Activated T-helper 2 cell treated with anti-CD3 and anti-CD28 coated beads, Interferon-gamma antibody, Interleukin-2, Interleukin-4, amounts not matched to agents 10 μg/mL and 5 μg/mL and 100 μg/mL, durations not matched to agents 14 hours and 24 hours and 36 hours (primary cell): ENCODE measurements around the gene USP3. TPM values are rescaled to one million over a fixed set of nuclear protein-coding genes. Genes with fewer than 3 reads are reported as not detected.

Experiments
- DNase-seq: peaks from one replicate; pipeline ENCODE4 v3.0.0; 2021; ENCODE audit warnings: low spot score
- H3K27ac Mint-ChIP-seq: one replicate; pipeline ENCODE4 v1.8.0; 2021; ENCODE audit warnings: mixed read lengths
- H3K27me3 Mint-ChIP-seq: one replicate; pipeline ENCODE4 v1.8.0; 2021; ENCODE audit warnings: low read depth, mixed read lengths
- H3K36me3 Mint-ChIP-seq: one replicate; pipeline ENCODE4 v1.8.0; 2021; ENCODE audit warnings: low read depth, mixed read lengths
- H3K4me1 Mint-ChIP-seq: one replicate; pipeline ENCODE4 v1.8.0; 2021; ENCODE audit warnings: low read depth, mixed read lengths
- H3K4me3 Mint-ChIP-seq: one replicate; pipeline ENCODE4 v1.8.0; 2021; ENCODE audit warnings: low read depth, mild to moderate bottlenecking, moderate library complexity, mixed read lengths
- H3K9me3 Mint-ChIP-seq: one replicate; pipeline ENCODE4 v1.8.0; 2021; ENCODE audit warnings: mixed read lengths
- intact Hi-C: fragments of 100-400 bp; cut with micrococcal nuclease; formaldehyde crosslinking; loops from one replicate; pipeline ENCODE4 v1.15.1; 2023
- total RNA-seq: library from RNA; stranded (reverse); gene quantifications from 2 replicates; pipeline ENCODE4 v1.2.3, GENCODE V29; 2022

Gene USP3
- total RNA-seq = 41.2 and 47.6 TPM in 2 replicates

GRCh38 chr15:63504247-63504978 lies at the start of gene USP3:
Gene USP3 (plus strand): TSS chr15:63504593. CDS start chr15:63504740, 147 bp downstream.
- H3K27ac Mint-ChIP-seq = peak within 1 kb of the TSS; percentile 89
- intact Hi-C loops = loop anchor here (1.0 to 10.0 kb wide), 4 partner anchors 25 to 588 kb away; partner anchors contain the start of gene CIAO2A
- H3K9me3 Mint-ChIP-seq = no peaks in the 10 kb centered on the region

GRCh38 chr15:63456258-63456657 lies 48.1 kb upstream of the USP3 start:
- no peaks in the 10 kb centered on the region for H3K9me3 Mint-ChIP-seq
- H3K27ac Mint-ChIP-seq = no peak overlapping the region
- H3K36me3 Mint-ChIP-seq = no peaks in the 10 kb centered on the region
- peaks cover 3% of the 10 kb centered on the region for H3K4me1 Mint-ChIP-seq
- peaks cover 10% of the 10 kb centered on the region for H3K27me3 Mint-ChIP-seq
- DNase-seq = no peak
- no peak overlapping the region for H3K4me3 Mint-ChIP-seq
- intact Hi-C loops = no loop called here

More at GRCh38 chr15:63504247-63504978, at the start of gene USP3:
- peak; percentile 92 for DNase-seq
- Mint-ChIP-seq H3K4me3 (peak within 1 kb of the TSS; percentile 89), H3K27me3 (no peaks in the 10 kb centered on the region), H3K4me1 (peaks cover 69% of the 10 kb centered on the region), H3K36me3 (peaks cover 9% of the 10 kb centered on the region)

GRCh38 chr15:63457379-63457778 lies 47.0 kb upstream of the USP3 start:
- no peak overlapping the region for H3K27ac Mint-ChIP-seq
- no peak for DNase-seq
- H3K27me3 Mint-ChIP-seq = peaks cover 10% of the 10 kb centered on the region
- H3K4me1 Mint-ChIP-seq = peaks cover 13% of the 10 kb centered on the region
- H3K36me3 Mint-ChIP-seq = no peaks in the 10 kb centered on the region
- no peaks in the 10 kb centered on the region for H3K9me3 Mint-ChIP-seq
- intact Hi-C loops = no loop called here
- no peak overlapping the region for H3K4me3 Mint-ChIP-seq

GRCh38 chr15:63458026-63458425 lies 46.4 kb upstream of the USP3 start:
- Mint-ChIP-seq H3K9me3 (no peaks in the 10 kb centered on the region), H3K27ac (no peak overlapping the region), H3K27me3 (peaks cover 10% of the 10 kb centered on the region), H3K4me3 (no peak overlapping the region), H3K36me3 (no peaks in the 10 kb centered on the region), H3K4me1 (peaks cover 13% of the 10 kb centered on the region)
- DNase-seq = no peak
- intact Hi-C loops = no loop called here

GRCh38 chr15:63458794-63459395 lies 45.5 kb upstream of the USP3 start:
- H3K4me1 Mint-ChIP-seq = peaks cover 13% of the 10 kb centered on the region
- H3K27ac Mint-ChIP-seq = no peak overlapping the region
- intact Hi-C loops = no loop called here
- no peaks in the 10 kb centered on the region for H3K9me3 Mint-ChIP-seq
- DNase-seq = no peak
- H3K36me3 Mint-ChIP-seq = no peaks in the 10 kb centered on the region
- H3K4me3 Mint-ChIP-seq = no peak overlapping the region
- H3K27me3 Mint-ChIP-seq = peaks cover 13% of the 10 kb centered on the region

- Mint-ChIP-seq H3K36me3 (no peaks in the 10 kb centered on the region), H3K4me3 (no peak overlapping the region), H3K9me3 (no peaks in the 10 kb centered on the region), H3K27ac (no peak overlapping the region), H3K4me1 (peaks cover 13% of the 10 kb centered on the region), H3K27me3 (peaks cover 24% of the 10 kb centered on the region)
- intact Hi-C loops = no loop called here
- no peak for DNase-seq
Measured at GRCh38 chr15:63460210-63461155, 43.9 kb upstream of the USP3 start.

- H3K36me3 Mint-ChIP-seq = no peaks in the 10 kb centered on the region
- H3K27ac Mint-ChIP-seq = no peak overlapping the region
- H3K9me3 Mint-ChIP-seq = no peaks in the 10 kb centered on the region
- no peak overlapping the region for H3K4me3 Mint-ChIP-seq
- no peak for DNase-seq
- intact Hi-C loops = no loop called here
- peaks cover 18% of the 10 kb centered on the region for H3K27me3 Mint-ChIP-seq
- peaks cover 14% of the 10 kb centered on the region for H3K4me1 Mint-ChIP-seq
Measured at GRCh38 chr15:63461230-63461985, 43.0 kb upstream of the USP3 start.

- no peak overlapping the region for H3K27ac Mint-ChIP-seq
- no peaks in the 10 kb centered on the region for H3K36me3 Mint-ChIP-seq
- peaks cover 18% of the 10 kb centered on the region for H3K27me3 Mint-ChIP-seq
- no peaks in the 10 kb centered on the region for H3K9me3 Mint-ChIP-seq
- intact Hi-C loops = no loop called here
- H3K4me1 Mint-ChIP-seq = peaks cover 21% of the 10 kb centered on the region
- DNase-seq = no peak
- no peak overlapping the region for H3K4me3 Mint-ChIP-seq
Measured at GRCh38 chr15:63462088-63462487, 42.3 kb upstream of the USP3 start.

- no peak overlapping the region for H3K4me3 Mint-ChIP-seq
- peaks cover 18% of the 10 kb centered on the region for H3K27me3 Mint-ChIP-seq
- no peaks in the 10 kb centered on the region for H3K9me3 Mint-ChIP-seq
- no peaks in the 10 kb centered on the region for H3K36me3 Mint-ChIP-seq
- peaks cover 21% of the 10 kb centered on the region for H3K4me1 Mint-ChIP-seq
- H3K27ac Mint-ChIP-seq = no peak overlapping the region
- intact Hi-C loops = no loop called here
- no peak for DNase-seq
Measured at GRCh38 chr15:63463036-63463435, 41.4 kb upstream of the USP3 start.

- no peaks in the 10 kb centered on the region for H3K9me3 Mint-ChIP-seq
- intact Hi-C loops = no loop called here
- H3K27me3 Mint-ChIP-seq = peaks cover 20% of the 10 kb centered on the region
- H3K27ac Mint-ChIP-seq = no peak overlapping the region
- peaks cover 22% of the 10 kb centered on the region for H3K4me1 Mint-ChIP-seq
- no peaks in the 10 kb centered on the region for H3K36me3 Mint-ChIP-seq
- H3K4me3 Mint-ChIP-seq = no peak overlapping the region
- DNase-seq = no peak
Measured at GRCh38 chr15:63463793-63464192, 40.6 kb upstream of the USP3 start.

- Mint-ChIP-seq H3K36me3 (no peaks in the 10 kb centered on the region), H3K27ac (no peak overlapping the region), H3K9me3 (no peaks in the 10 kb centered on the region), H3K4me1 (peaks cover 29% of the 10 kb centered on the region), H3K4me3 (no peak overlapping the region), H3K27me3 (peaks cover 20% of the 10 kb centered on the region)
- DNase-seq = no peak
- intact Hi-C loops = loop anchor here (5.0 kb wide), 1 partner anchor 37 kb away; the partner anchor contains the start of gene USP3
Measured at GRCh38 chr15:63465104-63465503, 39.3 kb upstream of the USP3 start.
